Liver (tissue), 9 donors: Measurements from ENCODE around the gene MAP4K1. TPM values are rescaled to one million over a fixed set of nuclear protein-coding genes. Genes with fewer than 3 reads are reported as not detected.

Experiments
- DNase-seq: peaks from one replicate; pipeline ENCODE4 v3.0.0-alpha.2; 2017; ENCODE audit warnings: low spot score
- H3K27ac ChIP-seq, 2 donors: one replicate each; pipeline ENCODE4 v1.7.0; 2013; ENCODE audit warnings: inconsistent platforms in 2 of 2, low read length in 2 of 2, control low read depth in 1 of 2, low read depth in 1 of 2, mild to moderate bottlenecking in 1 of 2
- H3K27me3 ChIP-seq, 4 donors: one replicate each; pipeline versions ENCODE4 v1.6.1 to v1.7.0; 2013; ENCODE audit warnings: low read length in 3 of 4, inconsistent platforms in 1 of 4, mild to moderate bottlenecking in 1 of 4, moderate library complexity in 1 of 4; ENCODE audit not compliant: control insufficient read depth in 4 of 4, insufficient read depth in 4 of 4
- H3K36me3 ChIP-seq, 4 donors: one replicate each; pipeline versions ENCODE4 v1.6.1 to v1.7.0; 2013; ENCODE audit warnings: low read length in 3 of 4, mild to moderate bottlenecking in 3 of 4, low read depth in 1 of 4, moderate library complexity in 1 of 4; ENCODE audit not compliant: control insufficient read depth in 4 of 4, insufficient read depth in 3 of 4
- H3K4me1 ChIP-seq, 4 donors: one replicate each; pipeline versions ENCODE4 v1.6.1 to v1.7.0; 2013; ENCODE audit warnings: low read length in 3 of 4, mild to moderate bottlenecking in 3 of 4, moderate library complexity in 1 of 4; ENCODE audit not compliant: control insufficient read depth in 4 of 4, insufficient read depth in 4 of 4
- H3K4me3 ChIP-seq, 3 donors: one replicate each; pipeline versions ENCODE4 v1.6.1 to v1.7.0; 2013; ENCODE audit warnings: low read length in 3 of 3, control low read depth in 1 of 3, low read depth in 1 of 3, mild to moderate bottlenecking in 1 of 3
- H3K9ac ChIP-seq, 2 donors: one replicate each; pipeline ENCODE4 v1.7.0; 2013; ENCODE audit warnings: low read length in 2 of 2, mild to moderate bottlenecking in 2 of 2, moderate library complexity in 2 of 2, control low read depth in 1 of 2, low read depth in 1 of 2
- H3K9me3 ChIP-seq, 4 donors: one replicate each; pipeline versions ENCODE4 v1.6.1 to v1.7.0; 2013; ENCODE audit warnings: low read length in 3 of 4; ENCODE audit not compliant: control insufficient read depth in 4 of 4
- ATF3 ChIP-seq: IDR thresholded peaks from 2 replicates; pipeline ENCODE4 v1.6.1; 2016; ENCODE audit warnings: antibody characterized with exemption
- CTCF ChIP-seq: fragments of 150-350 bp; IDR thresholded peaks from 2 replicates; pipeline ENCODE4 v1.5.1; 2017; ENCODE audit warnings: improper control_type of control experiment, low read depth, low read length; ENCODE audit not compliant: missing input control
- EGR1 ChIP-seq, 2 donors: IDR thresholded peaks; 2 replicates each; pipeline ENCODE4 v1.6.1; 2016 to 2018; ENCODE audit warnings: antibody characterized with exemption in 2 of 2, low read depth in 2 of 2
- FOXA1 ChIP-seq: IDR thresholded peaks from 2 replicates; pipeline ENCODE4 v1.6.1; 2016; ENCODE audit warnings: antibody characterized with exemption
- HNF4G ChIP-seq: IDR thresholded peaks from 2 replicates; pipeline ENCODE4 v1.6.1; 2016; ENCODE audit warnings: antibody characterized with exemption
- JUND ChIP-seq, 2 donors: IDR thresholded peaks; 2 replicates each; pipeline ENCODE4 v1.6.1; 2016; ENCODE audit warnings: antibody characterized with exemption in 2 of 2
- MAX ChIP-seq: IDR thresholded peaks from 2 replicates; pipeline ENCODE4 v1.6.1; 2016; ENCODE audit warnings: antibody characterized with exemption
- RAD21 ChIP-seq, 2 donors: IDR thresholded peaks; 2 replicates each; pipeline ENCODE4 v1.6.1; 2016; ENCODE audit warnings: antibody characterized with exemption in 2 of 2, mild to moderate bottlenecking in 2 of 2
- REST ChIP-seq: IDR thresholded peaks from 2 replicates; pipeline ENCODE4 v1.6.1; 2016; ENCODE audit warnings: antibody characterized with exemption, mild to moderate bottlenecking
- RXRA ChIP-seq, 2 donors: IDR thresholded peaks; 2 replicates each; pipeline ENCODE4 v1.6.1; 2017 to 2018; ENCODE audit warnings: antibody characterized with exemption in 2 of 2, mild to moderate bottlenecking in 1 of 2
- SP1 ChIP-seq: IDR thresholded peaks from 2 replicates; pipeline ENCODE4 v1.6.1; 2018; ENCODE audit warnings: antibody characterized with exemption, mild to moderate bottlenecking
- TAF1 ChIP-seq: conservative IDR thresholded peaks from 2 replicates; pipeline ENCODE4 v1.6.1; 2016; ENCODE audit warnings: antibody characterized with exemption, mild to moderate bottlenecking
- YY1 ChIP-seq: IDR thresholded peaks from 2 replicates; pipeline ENCODE4 v1.6.1; 2016; ENCODE audit warnings: antibody characterized with exemption, mild to moderate bottlenecking
- WGBS: extraction: QIAGEN DNeasy Blood & Tissue Kit; methylation state at CpG from one replicate; pipeline ENCODE4 v1.1.7; 2013; 5-methylcytosine and 5-hydroxymethylcytosine counted together
- polyA plus RNA-seq, 2 donors: library from polyadenylated mRNA; stranded (reverse) in 1 of 2; unstranded in 1 of 2; fragments of 200-250 nt in 1 of 2; fragments of >200 nt in 1 of 2; fragmentation: Nextera tagmentation in 1 of 2; extraction: Ambion mirVana in 1 of 2; gene quantifications; one replicate each; pipeline versions ENCODE4 v1.2.1 to v1.2.3, GENCODE V29; 2013 to 2015
- total RNA-seq, 2 donors: library from RNA; depleted of rRNA; stranded (reverse); fragments of >200 nt; gene quantifications; one replicate each; pipeline ENCODE4 v1.2.3, GENCODE V29; 2014
- donor health status: healthy.
- donor health status: healthy.
- donor health status: healthy.
- donor health status: healthy.
- donor health status: healthy.

MAP4K1 gene
- total and polyA plus RNA-seq, 4 donors: 0.89 to 3.1 (median 1.9) TPM

- Histone ChIP-seq H3K27ac (no peak overlapping the region), H3K27me3 (no peaks in the 10 kb centered on the region), H3K36me3 (no peaks in the 10 kb centered on the region), H3K9ac (no peak overlapping the region), H3K4me3 (no peak overlapping the region), H3K4me1 (peaks cover 0 to 7% (median 4%) of the 10 kb centered on the region in 4 donors), H3K9me3 (no peaks in the 10 kb centered on the region)
- TF ChIP-seq EGR1 (IDR thresholded peaks at IDR 0.05; ENCODE audit: low read depth in 2 of 2) (no peak), JUND (IDR thresholded peaks at IDR 0.05) (no peak), YY1 (no peak), RAD21 (IDR thresholded peaks at IDR 0.05) (no peak), FOXA1 (no peak), CTCF (no peak), HNF4G (no peak)
- WGBS: 71% methylated on average over 19 of the region's 19 CpGs
- no peak for DNase-seq
Observed at GRCh38 chr19:38543286-38543806, 74.4 kb downstream of the MAP4K1 start.

- H3K9me3 ChIP-seq: no peaks in the 10 kb centered on the region
- no peaks in the 10 kb centered on the region for H3K36me3 ChIP-seq
- H3K4me3 ChIP-seq: no peak overlapping the region
- no peak for DNase-seq
- H3K9ac ChIP-seq: no peak overlapping the region
- peaks cover 0 to 7% (median 4%) of the 10 kb centered on the region in 4 donors for H3K4me1 ChIP-seq
- no peak for TF ChIP-seq TAF1
- TF ChIP-seq CTCF: no peak
- no peak for TF ChIP-seq REST
- no peaks in the 10 kb centered on the region for H3K27me3 ChIP-seq
- WGBS: 84% methylated on average over 4 of the region's 4 CpGs
- no peak overlapping the region for H3K27ac ChIP-seq
Observed at GRCh38 chr19:38542040-38542439, 75.7 kb downstream of the MAP4K1 start.

GRCh38 chr19:38539751-38540150 lies 78.0 kb downstream of the MAP4K1 start:
- no peak overlapping the region for H3K27ac ChIP-seq
- no peaks in the 10 kb centered on the region for H3K27me3 ChIP-seq
- TF ChIP-seq ATF3 (no peak), RAD21 (IDR thresholded peaks at IDR 0.05) (no peak), RXRA (IDR thresholded peaks at IDR 0.05) (no peak), REST (no peak), TAF1 (no peak), SP1 (no peak), HNF4G (no peak), YY1 (no peak), MAX (no peak)

More at GRCh38 chr19:38539751-38540150, 78.0 kb downstream of the MAP4K1 start:
- Histone ChIP-seq H3K9me3 (peaks cover 2 to 11% (median 6%) of the 10 kb centered on the region in 4 donors), H3K36me3 (no peaks in the 10 kb centered on the region), H3K4me1 (peaks cover 0 to 7% (median 4%) of the 10 kb centered on the region in 4 donors), H3K4me3 (no peak overlapping the region), H3K9ac (no peak overlapping the region)
- 39% methylated on average over 1 of the region's 1 CpG for whole genome bisulfite sequencing
- no peak for DNase-seq
